ENCODE measurements around the gene SMC5. TPM values are rescaled to one million over a fixed set of nuclear protein-coding genes. Genes with fewer than 3 reads are reported as not detected.

SMC5 gene
- total and polyA plus RNA-seq, 2 of the 8 experiments (the other 6 are each of a cell fraction or from before 2014, with no cell fraction given): 4.5 to 22.6 TPM

DNA sequence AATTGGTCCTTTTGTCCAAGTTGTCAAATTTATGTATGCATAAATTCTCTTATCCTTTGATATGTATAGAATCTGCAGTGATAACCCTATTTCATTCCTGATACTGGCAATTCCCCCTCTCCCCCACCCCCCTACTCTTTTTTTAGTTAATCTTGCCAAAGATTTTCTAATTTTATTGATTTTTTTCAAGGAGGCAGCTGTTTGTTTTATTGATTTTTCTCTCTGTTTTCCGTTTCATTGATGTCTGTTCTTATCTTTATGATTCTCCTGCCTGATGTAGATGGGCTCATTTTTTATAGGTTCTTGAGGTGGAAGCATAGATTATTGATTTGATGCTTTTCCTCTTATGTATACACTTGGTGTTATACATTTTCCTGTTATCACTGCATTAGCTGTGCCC lies 34.4 kb downstream of the SMC5 start (continued):
- TF ChIP-seq BCL11A (IDR thresholded peaks at IDR 0.05; ENCODE audit: low read depth in 2 of 2, low read length in 2 of 2): no peak
- TF ChIP-seq, protein P1, sequence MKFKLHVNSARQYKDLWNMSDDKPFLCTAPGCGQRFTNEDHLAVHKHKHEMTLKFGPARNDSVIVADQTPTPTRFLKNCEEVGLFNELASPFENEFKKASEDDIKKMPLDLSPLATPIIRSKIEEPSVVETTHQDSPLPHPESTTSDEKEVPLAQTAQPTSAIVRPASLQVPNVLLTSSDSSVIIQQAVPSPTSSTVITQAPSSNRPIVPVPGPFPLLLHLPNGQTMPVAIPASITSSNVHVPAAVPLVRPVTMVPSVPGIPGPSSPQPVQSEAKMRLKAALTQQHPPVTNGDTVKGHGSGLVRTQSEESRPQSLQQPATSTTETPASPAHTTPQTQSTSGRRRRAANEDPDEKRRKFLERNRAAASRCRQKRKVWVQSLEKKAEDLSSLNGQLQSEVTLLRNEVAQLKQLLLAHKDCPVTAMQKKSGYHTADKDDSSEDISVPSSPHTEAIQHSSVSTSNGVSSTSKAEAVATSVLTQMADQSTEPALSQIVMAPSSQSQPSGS (IDR thresholded peaks at IDR 0.05; ENCODE audit: low read length): no peak
